A549 (cell line): ENCODE results near the gene CSRP2.

ENCODE experiments used
- CHD2 ChIP-seq: fragments of 150-350 bp; IDR thresholded peaks from 2 replicates; pipeline ENCODE4 v1.6.1; 2014; ENCODE audit warnings: low read length; ENCODE audit not compliant: partially characterized antibody
- RAD21 ChIP-seq, 2 experiments: fragments of >200 bp in 1 of 2; sonication (Bioruptor Twin) in 1 of 2; formaldehyde crosslinking in 1 of 2; IDR thresholded peaks in 1 of 2; conservative IDR thresholded peaks in 1 of 2; 2 replicates in 1 of 2; 3 replicates in 1 of 2; pipeline ENCODE4 v1.6.1; 2012 to 2018; ENCODE audit warnings: inconsistent platforms in 1 of 2
- TF ChIP-seq, protein P1 (sequence below): fragments of 450-650 bp; IDR thresholded peaks from 2 replicates; pipeline ENCODE4 v1.6.1; 2014; ENCODE audit warnings: antibody characterized with exemption
- TF ChIP-seq, protein P2 (sequence below): fragments of 200-600 bp; sonication (generic); IDR thresholded peaks from 2 replicates; pipeline ENCODE4 v1.6.1; 2016; ENCODE audit warnings: antibody characterized with exemption, mild to moderate bottlenecking, moderate library complexity

DNA sequence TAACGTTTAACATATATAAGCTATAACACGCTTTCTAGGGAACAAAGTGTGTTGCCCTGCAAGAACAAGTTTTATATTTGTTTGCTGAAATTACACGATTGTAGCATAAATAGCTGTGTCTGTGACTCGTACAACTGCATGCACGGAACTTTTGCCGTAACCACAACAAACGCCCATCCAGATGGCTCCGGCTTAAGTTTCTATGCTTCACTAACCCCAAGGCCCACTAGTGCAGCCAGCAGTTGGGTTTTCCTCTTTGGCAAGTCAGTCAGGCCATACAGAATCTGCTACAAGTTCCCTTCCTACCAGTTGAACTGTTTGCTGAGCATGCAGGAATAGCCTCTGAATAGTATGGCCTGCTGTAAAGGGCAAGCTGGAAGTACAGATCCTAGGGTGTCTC lies 12.1 kb downstream of the CSRP2 start:
- TF ChIP-seq, protein P1, sequence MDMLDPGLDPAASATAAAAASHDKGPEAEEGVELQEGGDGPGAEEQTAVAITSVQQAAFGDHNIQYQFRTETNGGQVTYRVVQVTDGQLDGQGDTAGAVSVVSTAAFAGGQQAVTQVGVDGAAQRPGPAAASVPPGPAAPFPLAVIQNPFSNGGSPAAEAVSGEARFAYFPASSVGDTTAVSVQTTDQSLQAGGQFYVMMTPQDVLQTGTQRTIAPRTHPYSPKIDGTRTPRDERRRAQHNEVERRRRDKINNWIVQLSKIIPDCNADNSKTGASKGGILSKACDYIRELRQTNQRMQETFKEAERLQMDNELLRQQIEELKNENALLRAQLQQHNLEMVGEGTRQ, result no peak
- TF ChIP-seq, protein P2, sequence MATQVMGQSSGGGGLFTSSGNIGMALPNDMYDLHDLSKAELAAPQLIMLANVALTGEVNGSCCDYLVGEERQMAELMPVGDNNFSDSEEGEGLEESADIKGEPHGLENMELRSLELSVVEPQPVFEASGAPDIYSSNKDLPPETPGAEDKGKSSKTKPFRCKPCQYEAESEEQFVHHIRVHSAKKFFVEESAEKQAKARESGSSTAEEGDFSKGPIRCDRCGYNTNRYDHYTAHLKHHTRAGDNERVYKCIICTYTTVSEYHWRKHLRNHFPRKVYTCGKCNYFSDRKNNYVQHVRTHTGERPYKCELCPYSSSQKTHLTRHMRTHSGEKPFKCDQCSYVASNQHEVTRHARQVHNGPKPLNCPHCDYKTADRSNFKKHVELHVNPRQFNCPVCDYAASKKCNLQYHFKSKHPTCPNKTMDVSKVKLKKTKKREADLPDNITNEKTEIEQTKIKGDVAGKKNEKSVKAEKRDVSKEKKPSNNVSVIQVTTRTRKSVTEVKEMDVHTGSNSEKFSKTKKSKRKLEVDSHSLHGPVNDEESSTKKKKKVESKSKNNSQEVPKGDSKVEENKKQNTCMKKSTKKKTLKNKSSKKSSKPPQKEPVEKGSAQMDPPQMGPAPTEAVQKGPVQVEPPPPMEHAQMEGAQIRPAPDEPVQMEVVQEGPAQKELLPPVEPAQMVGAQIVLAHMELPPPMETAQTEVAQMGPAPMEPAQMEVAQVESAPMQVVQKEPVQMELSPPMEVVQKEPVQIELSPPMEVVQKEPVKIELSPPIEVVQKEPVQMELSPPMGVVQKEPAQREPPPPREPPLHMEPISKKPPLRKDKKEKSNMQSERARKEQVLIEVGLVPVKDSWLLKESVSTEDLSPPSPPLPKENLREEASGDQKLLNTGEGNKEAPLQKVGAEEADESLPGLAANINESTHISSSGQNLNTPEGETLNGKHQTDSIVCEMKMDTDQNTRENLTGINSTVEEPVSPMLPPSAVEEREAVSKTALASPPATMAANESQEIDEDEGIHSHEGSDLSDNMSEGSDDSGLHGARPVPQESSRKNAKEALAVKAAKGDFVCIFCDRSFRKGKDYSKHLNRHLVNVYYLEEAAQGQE, result no peak
- TF ChIP-seq CHD2, result no peak
- TF ChIP-seq RAD21 (conservative IDR thresholded peaks at IDR 0.05 in 1 of 2, IDR thresholded peaks at IDR 0.05 in 1 of 2), result no peak
